HepG2 (cell line): ENCODE measurements around the gene BEND4. TPM values are rescaled to one million over a fixed set of nuclear protein-coding genes. Genes with fewer than 3 reads are reported as not detected.

ENCODE experiments used
- ATAC-seq: fragments of 200-7000 bp; cut with Tn5 transposase; 3 replicates; pipeline ENCODE4 v1.9.1; 2020; ENCODE audit warnings: mild to moderate bottlenecking, moderate library complexity
- BruUV-seq: library from RNA; stranded (reverse); fragments of 400-500 nt; replicated peaks from 2 replicates; lab custom pipeline; 2021; lab: Mats Ljungman, UMichigan
- CTCF ChIA-PET: fragments of 300-600 bp; formaldehyde crosslinking; extraction: SDS; loops from one replicate; lab custom pipeline; 2021; ENCODE audit warnings: low total read pairs, inconsistent platforms, low intra/inter-chr PET ratio; lab: Yijun Ruan, JAX
- POLR2A ChIA-PET: fragments of 350-600 bp; sonication (Branson Sonifier 250); formaldehyde crosslinking; loops from one replicate; lab custom pipeline; 2020; ENCODE audit warnings: antibody characterized with exemption, inconsistent platforms; lab: Yijun Ruan, JAX
- DNase-seq: peaks from one replicate; pipeline ENCODE4 v3.0.0-alpha.2; 2015; ENCODE audit warnings: low spot score
- FAIRE-seq: peaks from 3 replicates; lab custom pipeline; 2011; peaks lifted over from hg19 to GRCh38; lab: Jason Lieb, UNC
- H2AFZ ChIP-seq: one replicate; pipeline ENCODE4 v1.6.1; 2011; ENCODE audit warnings: low read length, inconsistent platforms
- H3K27ac ChIP-seq: fragments of 300-600 bp; 3 replicates; pipeline ENCODE4 v1.8.0; 2011; ENCODE audit warnings: mixed run types, mild to moderate bottlenecking, mixed read lengths, low read length, inconsistent platforms; ENCODE audit not compliant: insufficient read depth; ENCODE audit errors: extremely low read length
- H3K27me3 ChIP-seq, 2 experiments: fragments of 200-600 bp in 1 of 2; 2 replicates in 1 of 2; 3 replicates in 1 of 2; pipeline versions ENCODE4 v1.6.0 to v1.8.0; 2011; ENCODE audit warnings: low read length in 2 of 2, mild to moderate bottlenecking in 2 of 2, moderate library complexity in 2 of 2, inconsistent platforms in 1 of 2; ENCODE audit not compliant: insufficient read depth in 2 of 2, control insufficient read depth in 1 of 2
- H3K36me3 ChIP-seq, 2 experiments: fragments of 200-600 bp in 1 of 2; replicated peaks in 1 of 2; 2 replicates in 1 of 2; 3 replicates in 1 of 2; pipeline versions ENCODE4 v1.5.1 to v1.8.0; 2011; ENCODE audit warnings: low read length in 2 of 2, inconsistent platforms in 1 of 2; ENCODE audit not compliant: insufficient read depth in 2 of 2, control insufficient read depth in 1 of 2
- H3K4me1 ChIP-seq: 2 replicates; pipeline ENCODE4 v1.5.1; 2012; ENCODE audit warnings: low read length, inconsistent platforms; ENCODE audit not compliant: insufficient read depth
- H3K4me2 ChIP-seq: 2 replicates; pipeline ENCODE4 v1.6.0; 2011; ENCODE audit warnings: low read depth, low read length, inconsistent platforms
- H3K4me3 ChIP-seq, 3 experiments: fragments of 200-600 bp in 1 of 3; sonication (generic), shearing (Covaris generic) in 1 of 3; replicated peaks in 1 of 3; 2 replicates each; pipeline ENCODE4 v1.5.1; 2011 to 2016; ENCODE audit warnings: low read length in 3 of 3, inconsistent platforms in 2 of 3, low read depth in 2 of 3, mild to moderate bottlenecking in 2 of 3, control low read depth in 1 of 3, mixed read lengths in 1 of 3; ENCODE audit not compliant: insufficient read depth in 1 of 3
- H3K79me2 ChIP-seq: one replicate; pipeline ENCODE4 v1.6.1; 2011; ENCODE audit warnings: low read length, inconsistent platforms; ENCODE audit not compliant: insufficient read depth
- H3K9ac ChIP-seq: 2 replicates; pipeline ENCODE4 v1.6.0; 2011; ENCODE audit warnings: mild to moderate bottlenecking, low read depth, low read length, inconsistent platforms; ENCODE audit not compliant: insufficient read depth
- H3K9me3 ChIP-seq: 2 replicates; pipeline ENCODE4 v1.5.1; 2012; ENCODE audit warnings: mild to moderate bottlenecking, low read length
- H4K20me1 ChIP-seq: 2 replicates; pipeline ENCODE4 v1.6.0; 2011; ENCODE audit warnings: inconsistent platforms, mild to moderate bottlenecking, low read length, moderate library complexity; ENCODE audit not compliant: insufficient read depth
- CBX5 ChIP-seq: sonication (generic); formaldehyde crosslinking; IDR thresholded peaks from 2 replicates; pipeline ENCODE4 v1.4.0; 2020; ENCODE audit warnings: missing genetic modification reagents, borderline replicate concordance
- EEA1 ChIP-seq: sonication (generic); formaldehyde crosslinking; IDR thresholded peaks from 2 replicates; pipeline ENCODE4 v1.5.1; 2020; ENCODE audit warnings: mild to moderate bottlenecking, missing genetic modification reagents, borderline replicate concordance
- HIVEP1 ChIP-seq: sonication (generic); formaldehyde crosslinking; IDR thresholded peaks from 2 replicates; pipeline ENCODE4 v1.4.0; 2020; ENCODE audit warnings: mild to moderate bottlenecking, missing genetic modification reagents
- HNF4A ChIP-seq: sonication (generic); formaldehyde crosslinking; IDR thresholded peaks from 2 replicates; pipeline ENCODE4 v1.4.0; 2020; ENCODE audit warnings: missing genetic modification reagents
- ISL2 ChIP-seq: sonication (generic); formaldehyde crosslinking; IDR thresholded peaks from 2 replicates; pipeline ENCODE4 v1.5.0; 2020; ENCODE audit warnings: missing genetic modification reagents
- KLF6 ChIP-seq: IDR thresholded peaks from 2 replicates; pipeline ENCODE4 v1.8.0; 2016; ENCODE audit warnings: missing biosample characterization, missing genetic modification reagents
- PHF21A ChIP-seq: sonication (generic); formaldehyde crosslinking; IDR thresholded peaks from 2 replicates; pipeline ENCODE4 v1.5.0; 2020; ENCODE audit warnings: mild to moderate bottlenecking, missing genetic modification reagents
- THYN1 ChIP-seq: sonication (generic); formaldehyde crosslinking; IDR thresholded peaks from 2 replicates; pipeline ENCODE4 v1.8.1; 2023; ENCODE audit warnings: low read depth, mild to moderate bottlenecking, moderate library complexity, missing genetic modification reagents, borderline replicate concordance
- U2AF2 ChIP-seq: fragments of 200-400 bp; formaldehyde crosslinking; IDR thresholded peaks from 2 replicates; pipeline ENCODE4 v1.6.1; 2017; ENCODE audit warnings: low read depth, mild to moderate bottlenecking, low read length
- WIZ ChIP-seq: sonication (generic); formaldehyde crosslinking; IDR thresholded peaks from 2 replicates; pipeline ENCODE4 v1.5.1; 2020; ENCODE audit warnings: mild to moderate bottlenecking, missing genetic modification reagents
- ZFP36L2 ChIP-seq: sonication (generic); formaldehyde crosslinking; IDR thresholded peaks from 2 replicates; pipeline ENCODE4 v1.4.0; 2020; ENCODE audit warnings: missing genetic modification reagents
- ZMAT3 ChIP-seq: sonication (generic); formaldehyde crosslinking; conservative IDR thresholded peaks from 2 replicates; pipeline ENCODE4 v1.7.0; 2021; ENCODE audit warnings: missing genetic modification reagents
- ZNF10 ChIP-seq: sonication (generic); formaldehyde crosslinking; IDR thresholded peaks from 2 replicates; pipeline ENCODE4 v1.4.0; 2020; ENCODE audit warnings: mild to moderate bottlenecking, low read depth, missing genetic modification reagents, borderline replicate concordance
- ZNF101 ChIP-seq: sonication (generic); formaldehyde crosslinking; IDR thresholded peaks from 2 replicates; pipeline ENCODE4 v1.4.0; 2020; ENCODE audit warnings: mild to moderate bottlenecking, low read depth, missing genetic modification reagents, borderline replicate concordance
- ZNF530 ChIP-seq: sonication (generic); formaldehyde crosslinking; IDR thresholded peaks from 2 replicates; pipeline ENCODE4 v1.5.0; 2020; ENCODE audit warnings: low read depth, mild to moderate bottlenecking, missing genetic modification reagents
- ZNF616 ChIP-seq: sonication (generic); formaldehyde crosslinking; IDR thresholded peaks from 2 replicates; pipeline ENCODE4 v1.5.0; 2020; ENCODE audit warnings: low read depth, mild to moderate bottlenecking, missing genetic modification reagents
- ZNF775 ChIP-seq: sonication (generic); formaldehyde crosslinking; IDR thresholded peaks from 2 replicates; pipeline ENCODE4 v1.4.0; 2020; ENCODE audit warnings: missing genetic modification reagents, mild to moderate bottlenecking, moderate library complexity, borderline replicate concordance
- ZNF883 ChIP-seq: sonication (generic); formaldehyde crosslinking; IDR thresholded peaks from 2 replicates; pipeline ENCODE4 v1.5.1; 2020; ENCODE audit warnings: mild to moderate bottlenecking, missing genetic modification reagents; ENCODE audit errors: not compliant biosample characterization
- WGBS: methylation state at CpG from one replicate; pipeline ENCODE4 v1.1.6; 2017; ENCODE audit warnings: low lambda C conversion rate; 5-methylcytosine and 5-hydroxymethylcytosine counted together
- in situ Hi-C: cut with HindIII; loops from 2 replicates; pipeline ENCODE4 v1.10.0; 2017; ENCODE audit warnings: low pct_unique_long_range_greater_than_20kb; ENCODE audit not compliant: extremely low pct_ligation_motif_present
- intact Hi-C: fragments of 100-400 bp; cut with micrococcal nuclease; formaldehyde crosslinking; loops from one replicate; pipeline ENCODE4 v1.10.0; 2022; ENCODE audit not compliant: unreplicated experiment
- polyA plus RNA-seq, 8 experiments: library from polyadenylated mRNA; depleted of rRNA in 3 of 8; stranded (reverse) in 7 of 8; unstranded in 1 of 8; fragments of >200 nt; fragmentation: Illumina TruSeq in 4 of 8; extraction: Trizol in 4 of 8; gene quantifications; 2 replicates each; pipeline versions ENCODE4 v1.2.1 to v1.2.3, GENCODE V29; 2011 to 2016; ENCODE audit warnings: low read depth in 4 of 8, missing spikeins in 1 of 8, mixed read lengths in 1 of 8; ENCODE audit not compliant: insufficient read depth in 1 of 8
- total RNA-seq, 5 experiments: library from RNA; depleted of rRNA; stranded (reverse); fragments of >200 nt; fragmentation: Illumina TruSeq; extraction: Trizol; gene quantifications; 2 replicates each; pipeline ENCODE4 v1.2.3, GENCODE V29; 2016; ENCODE audit warnings: low read depth in 1 of 5
- TF ChIP-seq, protein P1 (sequence below): sonication (generic); formaldehyde crosslinking; IDR thresholded peaks from 2 replicates; pipeline ENCODE4 v1.5.0; 2020; ENCODE audit warnings: mild to moderate bottlenecking, missing genetic modification reagents, borderline replicate concordance

The BEND4 gene
- total and polyA plus RNA-seq, 2 of the 13 experiments (the other 11 are each of a cell fraction or from before 2014, with no cell fraction given) = not detected

DNA sequence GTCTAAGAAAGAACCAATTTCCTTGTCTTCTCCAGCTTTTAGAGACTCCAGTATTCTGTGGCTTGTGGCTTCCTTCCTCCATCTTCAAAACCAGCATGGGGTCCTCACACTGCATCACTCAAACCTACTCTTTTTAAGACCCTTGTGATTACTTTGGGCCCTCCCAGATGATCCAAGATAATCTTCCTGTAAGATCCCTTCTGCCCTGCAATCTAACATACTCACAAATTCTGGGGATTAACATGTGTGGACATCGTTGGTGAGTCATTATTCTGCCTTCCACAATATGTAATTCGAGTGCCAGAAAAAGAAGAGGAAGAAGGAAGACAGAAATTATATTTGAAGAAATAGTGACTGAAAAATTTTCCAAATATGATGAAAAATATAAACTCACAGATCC is 47.9 kb downstream of the BEND4 start:
- Histone ChIP-seq H3K27ac (no peak overlapping the region), H2AFZ (no peak overlapping the region), H3K9ac (no peak overlapping the region), H3K79me2 (no peaks in the 10 kb centered on the region), H3K4me1 (no peaks in the 10 kb centered on the region), H3K36me3 (no peaks in the 10 kb centered on the region), H3K4me2 (no peak overlapping the region), H3K9me3 (no peaks in the 10 kb centered on the region), H4K20me1 (no peaks in the 10 kb centered on the region), H3K4me3 (no peak overlapping the region), H3K27me3 (no peaks in the 10 kb centered on the region; a peak in 1 of 5 replicates)
- ATAC-seq (no peak), DNase-seq (no peak), FAIRE-seq (no peak)
- ChIA-PET POLR2A (no interaction called here), CTCF (no interaction called here)
- BruUV-seq = no TSS peak
- in situ Hi-C loops = no loop called here
- intact Hi-C loops = no loop called here
- 2% methylated on average over 2 of the region's 2 CpGs for WGBS
- no peak for TF ChIP-seq HNF4A (CRISPR knock-in tag)
- TF ChIP-seq, protein P1, sequence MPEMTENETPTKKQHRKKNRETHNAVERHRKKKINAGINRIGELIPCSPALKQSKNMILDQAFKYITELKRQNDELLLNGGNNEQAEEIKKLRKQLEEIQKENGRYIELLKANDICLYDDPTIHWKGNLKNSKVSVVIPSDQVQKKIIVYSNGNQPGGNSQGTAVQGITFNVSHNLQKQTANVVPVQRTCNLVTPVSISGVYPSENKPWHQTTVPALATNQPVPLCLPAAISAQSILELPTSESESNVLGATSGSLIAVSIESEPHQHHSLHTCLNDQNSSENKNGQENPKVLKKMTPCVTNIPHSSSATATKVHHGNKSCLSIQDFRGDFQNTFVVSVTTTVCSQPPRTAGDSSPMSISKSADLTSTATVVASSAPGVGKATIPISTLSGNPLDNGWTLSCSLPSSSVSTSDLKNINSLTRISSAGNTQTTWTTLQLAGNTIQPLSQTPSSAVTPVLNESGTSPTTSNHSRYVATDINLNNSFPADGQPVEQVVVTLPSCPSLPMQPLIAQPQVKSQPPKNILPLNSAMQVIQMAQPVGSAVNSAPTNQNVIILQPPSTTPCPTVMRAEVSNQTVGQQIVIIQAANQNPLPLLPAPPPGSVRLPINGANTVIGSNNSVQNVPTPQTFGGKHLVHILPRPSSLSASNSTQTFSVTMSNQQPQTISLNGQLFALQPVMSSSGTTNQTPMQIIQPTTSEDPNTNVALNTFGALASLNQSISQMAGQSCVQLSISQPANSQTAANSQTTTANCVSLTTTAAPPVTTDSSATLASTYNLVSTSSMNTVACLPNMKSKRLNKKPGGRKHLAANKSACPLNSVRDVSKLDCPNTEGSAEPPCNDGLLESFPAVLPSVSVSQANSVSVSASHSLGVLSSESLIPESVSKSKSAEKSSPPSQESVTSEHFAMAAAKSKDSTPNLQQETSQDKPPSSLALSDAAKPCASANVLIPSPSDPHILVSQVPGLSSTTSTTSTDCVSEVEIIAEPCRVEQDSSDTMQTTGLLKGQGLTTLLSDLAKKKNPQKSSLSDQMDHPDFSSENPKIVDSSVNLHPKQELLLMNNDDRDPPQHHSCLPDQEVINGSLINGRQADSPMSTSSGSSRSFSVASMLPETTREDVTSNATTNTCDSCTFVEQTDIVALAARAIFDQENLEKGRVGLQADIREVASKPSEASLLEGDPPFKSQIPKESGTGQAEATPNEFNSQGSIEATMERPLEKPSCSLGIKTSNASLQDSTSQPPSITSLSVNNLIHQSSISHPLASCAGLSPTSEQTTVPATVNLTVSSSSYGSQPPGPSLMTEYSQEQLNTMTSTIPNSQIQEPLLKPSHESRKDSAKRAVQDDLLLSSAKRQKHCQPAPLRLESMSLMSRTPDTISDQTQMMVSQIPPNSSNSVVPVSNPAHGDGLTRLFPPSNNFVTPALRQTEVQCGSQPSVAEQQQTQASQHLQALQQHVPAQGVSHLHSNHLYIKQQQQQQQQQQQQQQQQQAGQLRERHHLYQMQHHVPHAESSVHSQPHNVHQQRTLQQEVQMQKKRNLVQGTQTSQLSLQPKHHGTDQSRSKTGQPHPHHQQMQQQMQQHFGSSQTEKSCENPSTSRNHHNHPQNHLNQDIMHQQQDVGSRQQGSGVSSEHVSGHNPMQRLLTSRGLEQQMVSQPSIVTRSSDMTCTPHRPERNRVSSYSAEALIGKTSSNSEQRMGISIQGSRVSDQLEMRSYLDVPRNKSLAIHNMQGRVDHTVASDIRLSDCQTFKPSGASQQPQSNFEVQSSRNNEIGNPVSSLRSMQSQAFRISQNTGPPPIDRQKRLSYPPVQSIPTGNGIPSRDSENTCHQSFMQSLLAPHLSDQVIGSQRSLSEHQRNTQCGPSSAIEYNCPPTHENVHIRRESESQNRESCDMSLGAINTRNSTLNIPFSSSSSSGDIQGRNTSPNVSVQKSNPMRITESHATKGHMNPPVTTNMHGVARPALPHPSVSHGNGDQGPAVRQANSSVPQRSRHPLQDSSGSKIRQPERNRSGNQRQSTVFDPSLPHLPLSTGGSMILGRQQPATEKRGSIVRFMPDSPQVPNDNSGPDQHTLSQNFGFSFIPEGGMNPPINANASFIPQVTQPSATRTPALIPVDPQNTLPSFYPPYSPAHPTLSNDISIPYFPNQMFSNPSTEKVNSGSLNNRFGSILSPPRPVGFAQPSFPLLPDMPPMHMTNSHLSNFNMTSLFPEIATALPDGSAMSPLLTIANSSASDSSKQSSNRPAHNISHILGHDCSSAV (CRISPR knock-in tag) = no peak
- no peak for TF ChIP-seq ZNF530 (CRISPR knock-in tag)
- no peak for TF ChIP-seq ISL2 (CRISPR knock-in tag)
- no peak for TF ChIP-seq HIVEP1 (CRISPR knock-in tag)
- TF ChIP-seq ZFP36L2 (CRISPR knock-in tag) = no peak
- no peak for TF ChIP-seq WIZ (CRISPR knock-in tag)
- TF ChIP-seq EEA1 (CRISPR knock-in tag) = no peak
- no peak for TF ChIP-seq ZNF101
- no peak for TF ChIP-seq KLF6 (CRISPR knock-in tag)
- no peak for TF ChIP-seq ZNF775 (CRISPR knock-in tag)
- TF ChIP-seq ZNF883 (CRISPR knock-in tag) = no peak
- no peak for TF ChIP-seq ZMAT3 (CRISPR knock-in tag)
- TF ChIP-seq ZNF10 (CRISPR knock-in tag) = no peak
- no peak for TF ChIP-seq THYN1 (CRISPR knock-in tag)
- no peak for TF ChIP-seq PHF21A (CRISPR knock-in tag)
- TF ChIP-seq ZNF616 (CRISPR knock-in tag) = no peak
- TF ChIP-seq CBX5 (CRISPR knock-in tag) = no peak
- no peak for TF ChIP-seq U2AF2
